Choroid plexus epithelial cell (primary cell): ENCODE data around the gene LRRC25.

Experiments
- DNase-seq: peaks from one replicate; pipeline ENCODE4 v3.0.0-alpha.2; 2010; ENCODE audit warnings: low read depth
- H3K4me3 ChIP-seq: 2 replicates; pipeline ENCODE4 v1.5.1; 2011; ENCODE audit warnings: low read depth, mild to moderate bottlenecking, control low read depth, low read length, moderate library complexity
- TF ChIP-seq, protein P1 (sequence below): conservative IDR thresholded peaks from 2 replicates; pipeline ENCODE4 v1.5.1; 2011; ENCODE audit warnings: low read depth, mild to moderate bottlenecking, control low read depth, inconsistent platforms, low read length, moderate library complexity

The LRRC25 gene

DNA sequence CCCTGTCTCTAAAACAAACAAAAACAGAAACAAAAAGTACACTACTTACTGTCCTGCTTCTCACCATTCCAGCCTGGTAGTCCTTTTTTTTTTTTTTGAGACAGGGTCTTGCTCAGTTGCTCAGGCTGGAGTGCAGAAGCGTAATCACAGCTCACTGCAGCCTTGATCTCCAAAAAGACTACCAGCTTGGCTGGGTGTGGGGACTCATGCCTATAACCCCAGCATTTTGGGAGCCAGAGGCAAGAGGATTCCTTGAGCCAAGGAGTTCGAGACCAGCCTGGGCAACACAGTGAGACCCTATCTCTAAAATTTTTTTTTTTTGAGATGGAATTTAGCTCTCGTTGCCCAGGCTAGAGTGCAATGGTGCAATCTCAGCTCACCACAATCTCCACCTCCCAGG is 16.6 kb downstream of the LRRC25 start:
- TF ChIP-seq, protein P1, sequence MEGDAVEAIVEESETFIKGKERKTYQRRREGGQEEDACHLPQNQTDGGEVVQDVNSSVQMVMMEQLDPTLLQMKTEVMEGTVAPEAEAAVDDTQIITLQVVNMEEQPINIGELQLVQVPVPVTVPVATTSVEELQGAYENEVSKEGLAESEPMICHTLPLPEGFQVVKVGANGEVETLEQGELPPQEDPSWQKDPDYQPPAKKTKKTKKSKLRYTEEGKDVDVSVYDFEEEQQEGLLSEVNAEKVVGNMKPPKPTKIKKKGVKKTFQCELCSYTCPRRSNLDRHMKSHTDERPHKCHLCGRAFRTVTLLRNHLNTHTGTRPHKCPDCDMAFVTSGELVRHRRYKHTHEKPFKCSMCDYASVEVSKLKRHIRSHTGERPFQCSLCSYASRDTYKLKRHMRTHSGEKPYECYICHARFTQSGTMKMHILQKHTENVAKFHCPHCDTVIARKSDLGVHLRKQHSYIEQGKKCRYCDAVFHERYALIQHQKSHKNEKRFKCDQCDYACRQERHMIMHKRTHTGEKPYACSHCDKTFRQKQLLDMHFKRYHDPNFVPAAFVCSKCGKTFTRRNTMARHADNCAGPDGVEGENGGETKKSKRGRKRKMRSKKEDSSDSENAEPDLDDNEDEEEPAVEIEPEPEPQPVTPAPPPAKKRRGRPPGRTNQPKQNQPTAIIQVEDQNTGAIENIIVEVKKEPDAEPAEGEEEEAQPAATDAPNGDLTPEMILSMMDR, result no peak
- no peak for DNase-seq
- H3K4me3 ChIP-seq, result no peak overlapping the region

GRCh38 chr19:18379803-18380747 is 17.3 kb downstream of the LRRC25 start:
- no peak overlapping the region for H3K4me3 ChIP-seq
- DNase-seq, result peak; percentile 80
- TF ChIP-seq, protein P1, result no peak

- H3K4me3 ChIP-seq, result no peak overlapping the region
- TF ChIP-seq, protein P1, result no peak
- no peak for DNase-seq
These were observed 20.4 kb downstream of the LRRC25 start for GRCh38 chr19:18377026-18377425.

GRCh38 chr19:18373892-18374629 is 23.4 kb downstream of the LRRC25 start:
- H3K4me3 ChIP-seq, result no peak overlapping the region
- peak; percentile 100 for DNase-seq
- TF ChIP-seq, protein P1, result no peak

DNA sequence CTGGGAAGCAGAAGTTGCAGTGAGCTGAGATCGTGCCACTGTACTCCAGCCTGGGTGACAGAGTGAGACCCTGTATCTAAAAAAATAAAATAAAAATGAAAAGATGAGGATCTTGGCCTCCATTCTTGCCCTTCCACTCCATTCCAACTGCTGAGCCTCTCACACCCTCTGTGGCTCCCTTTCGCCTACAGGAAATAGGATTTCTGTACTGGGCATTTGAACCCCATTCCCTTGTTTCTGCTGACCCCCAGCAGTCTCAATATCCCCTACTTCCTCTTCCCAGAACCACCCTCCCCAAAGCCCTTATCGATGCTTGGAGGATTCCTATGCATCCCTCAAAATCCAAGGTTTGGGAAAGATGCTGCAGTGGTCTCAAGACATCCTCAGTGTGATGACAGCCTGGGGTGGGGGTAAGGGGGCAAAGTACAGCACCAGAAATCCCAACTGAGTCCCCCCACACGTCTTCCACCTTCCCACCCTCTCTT is 24.0 kb downstream of the LRRC25 start:
- TF ChIP-seq, protein P1, result no peak
- DNase-seq, result no peak
- no peak overlapping the region for H3K4me3 ChIP-seq

GRCh38 chr19:18368504-18369222 is 28.8 kb downstream of the LRRC25 start:
- TF ChIP-seq, protein P1, result no peak
- no peak for DNase-seq
- no peak overlapping the region for H3K4me3 ChIP-seq
